Measurements from ENCODE around the gene SNRPA1.

DNA sequence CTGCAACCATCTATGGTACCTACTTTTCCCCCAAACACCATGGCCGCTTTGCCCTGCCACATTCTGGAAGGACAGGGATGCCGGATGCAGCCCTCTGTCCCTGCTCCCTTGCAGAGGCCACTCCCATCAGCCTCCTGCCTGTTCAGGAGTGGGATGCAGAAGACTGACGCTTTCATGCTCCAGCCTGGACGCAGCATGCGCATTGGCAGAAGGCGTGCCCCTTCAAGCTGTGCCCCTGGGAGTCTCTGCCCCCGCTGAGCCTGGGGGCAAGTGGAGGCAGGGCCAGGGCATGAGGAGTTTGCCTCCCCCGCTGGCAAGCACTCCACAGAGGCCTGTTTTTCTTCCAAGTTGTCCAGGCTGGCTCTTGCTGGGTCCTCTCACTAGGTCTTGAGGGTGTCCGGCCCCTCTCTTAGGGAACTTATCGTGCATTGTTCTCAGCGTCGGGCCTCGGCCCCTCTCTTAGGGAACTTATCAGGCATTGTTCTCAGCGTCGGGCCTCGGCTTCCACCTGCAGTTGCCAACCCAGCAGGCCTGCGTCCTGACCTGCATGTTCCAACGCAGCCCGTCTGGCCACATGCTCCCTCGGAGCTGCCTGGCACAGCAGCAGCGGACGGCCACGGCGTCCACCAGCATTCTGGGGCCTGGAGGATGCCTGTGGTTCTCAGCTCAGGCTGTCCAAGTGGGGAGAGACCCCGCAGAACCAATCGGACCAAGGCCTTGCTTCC is 14.6 kb upstream of the SNRPA1 start:
- TF ChIP-seq, protein P1, sequence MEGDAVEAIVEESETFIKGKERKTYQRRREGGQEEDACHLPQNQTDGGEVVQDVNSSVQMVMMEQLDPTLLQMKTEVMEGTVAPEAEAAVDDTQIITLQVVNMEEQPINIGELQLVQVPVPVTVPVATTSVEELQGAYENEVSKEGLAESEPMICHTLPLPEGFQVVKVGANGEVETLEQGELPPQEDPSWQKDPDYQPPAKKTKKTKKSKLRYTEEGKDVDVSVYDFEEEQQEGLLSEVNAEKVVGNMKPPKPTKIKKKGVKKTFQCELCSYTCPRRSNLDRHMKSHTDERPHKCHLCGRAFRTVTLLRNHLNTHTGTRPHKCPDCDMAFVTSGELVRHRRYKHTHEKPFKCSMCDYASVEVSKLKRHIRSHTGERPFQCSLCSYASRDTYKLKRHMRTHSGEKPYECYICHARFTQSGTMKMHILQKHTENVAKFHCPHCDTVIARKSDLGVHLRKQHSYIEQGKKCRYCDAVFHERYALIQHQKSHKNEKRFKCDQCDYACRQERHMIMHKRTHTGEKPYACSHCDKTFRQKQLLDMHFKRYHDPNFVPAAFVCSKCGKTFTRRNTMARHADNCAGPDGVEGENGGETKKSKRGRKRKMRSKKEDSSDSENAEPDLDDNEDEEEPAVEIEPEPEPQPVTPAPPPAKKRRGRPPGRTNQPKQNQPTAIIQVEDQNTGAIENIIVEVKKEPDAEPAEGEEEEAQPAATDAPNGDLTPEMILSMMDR (IDR thresholded peaks at IDR 0.05; ENCODE audit: insufficient read depth, low read length, poor library complexity, severe bottlenecking) = no peak
- TF ChIP-seq EZH2phosphoT487 (conservative IDR thresholded peaks at IDR 0.05; ENCODE audit: low read length) = no peak
